ENCODE results near the gene KCNG1. TPM values are rescaled to one million over a fixed set of nuclear protein-coding genes. Genes with fewer than 3 reads are reported as not detected.
A peak's percentile ranks its signal among the peaks of the same experiment; 100 is the strongest.

KCNG1 gene
- total RNA-seq, 3 donors from 2014 or later (not counting 1 experiment from before 2014, with no cell fraction given): not detected

- no peaks in the 10 kb centered on the region for H3K36me3 Mint-ChIP-seq
- intact Hi-C loops (cut with micrococcal nuclease): loop anchor here (2.0 kb wide), 1 partner anchor 165 kb away; the partner anchor contains the start of gene BCAS4
- 72% methylated on average over 25 of the region's 25 CpGs for WGBS (ENCODE audit: insufficient coverage)
- no peak for ATAC-seq
- H3K36me3 ChIP-seq (ENCODE audit: control insufficient read depth, insufficient read depth, low read length): peaks cover 13% of the 10 kb centered on the region
- DNase-seq: peak in 1 of 2 donors; percentile 9
- no peaks in the 10 kb centered on the region for H3K27me3 Mint-ChIP-seq (ENCODE audit: low read depth in 2 of 2)
- no peak for TF ChIP-seq CTCF (IDR thresholded peaks at IDR 0.05)
- H3K4me1 ChIP-seq (ENCODE audit: control insufficient read depth, insufficient read depth, low read length): peaks cover 21% of the 10 kb centered on the region
- peaks cover 38 to 44% of the 10 kb centered on the region in 2 donors for H3K4me1 Mint-ChIP-seq
- H3K9me3 Mint-ChIP-seq: no peaks in the 10 kb centered on the region
- H3K4me3 Mint-ChIP-seq: peak overlapping the region; percentile 96
- peak overlapping the region; percentile 97 for H3K4me3 ChIP-seq (ENCODE audit: low read length)
- peak overlapping the region; percentile 96 to 98 for H3K27ac Mint-ChIP-seq
- no peak overlapping the region for H3K27ac ChIP-seq (ENCODE audit: low read length)
- H3K27me3 ChIP-seq (ENCODE audit: control insufficient read depth, insufficient read depth, low read length): no peaks in the 10 kb centered on the region
- no peaks in the 10 kb centered on the region for H3K9me3 ChIP-seq (ENCODE audit: control insufficient read depth, insufficient read depth, low read length)
Observed at GRCh38 chr20:50959543-50960126, 63.3 kb downstream of the KCNG1 start.

GRCh38 chr20:50958615-50959542 lies 64.0 kb downstream of the KCNG1 start, which contains the start of gene MOCS3:
TSS of gene MOCS3 (plus strand) at chr20:50958818. CDS start at chr20:50958843, 25 bp downstream.
- Histone ChIP-seq H3K4me1 (ENCODE audit: control insufficient read depth, insufficient read depth, low read length) (peaks cover 21% of the 10 kb centered on the region), H3K9me3 (ENCODE audit: control insufficient read depth, insufficient read depth, low read length) (no peaks in the 10 kb centered on the region), H3K36me3 (ENCODE audit: control insufficient read depth, insufficient read depth, low read length) (peaks cover 21% of the 10 kb centered on the region), H3K27me3 (ENCODE audit: control insufficient read depth, insufficient read depth, low read length) (no peaks in the 10 kb centered on the region), H3K27ac (ENCODE audit: low read length) (peak within 1 kb of the TSS; percentile 99), H3K4me3 (ENCODE audit: low read length) (peak within 1 kb of the TSS; percentile 97)
- peak; percentile 76 to 95 for DNase-seq
- intact Hi-C loops (cut with micrococcal nuclease): loop anchor here (1.0 to 2.0 kb wide), 2 partner anchors 28 to 164 kb away; partner anchors contain the start of genes ADNP and BCAS4
- no peaks in the 10 kb centered on the region for H3K9me3 Mint-ChIP-seq
- ATAC-seq: peak; percentile 77 to 86 (median 84)
- H3K4me3 Mint-ChIP-seq: peak within 1 kb of the TSS; percentile 96
- no peaks in the 10 kb centered on the region for H3K27me3 Mint-ChIP-seq (ENCODE audit: low read depth in 2 of 2)
- no peaks in the 10 kb centered on the region for H3K36me3 Mint-ChIP-seq
- H3K4me1 Mint-ChIP-seq: peaks cover 38 to 39% of the 10 kb centered on the region in 2 donors
- TF ChIP-seq CTCF (IDR thresholded peaks at IDR 0.05): no peak
- peak within 1 kb of the TSS; percentile 96 to 98 for H3K27ac Mint-ChIP-seq
- 3% methylated on average over 66 of the region's 67 CpGs for WGBS (ENCODE audit: insufficient coverage)

- Mint-ChIP-seq H3K4me3 (peak within 1 kb of the TSS; percentile 96), H3K9me3 (no peaks in the 10 kb centered on the region), H3K27ac (peak within 1 kb of the TSS; percentile 96 to 98), H3K36me3 (no peaks in the 10 kb centered on the region), H3K27me3 (ENCODE audit: low read depth in 2 of 2) (no peaks in the 10 kb centered on the region), H3K4me1 (peaks cover 38 to 39% of the 10 kb centered on the region in 2 donors)
- H3K9me3 ChIP-seq (ENCODE audit: control insufficient read depth, insufficient read depth, low read length): no peaks in the 10 kb centered on the region
- peaks cover 21% of the 10 kb centered on the region for H3K4me1 ChIP-seq (ENCODE audit: control insufficient read depth, insufficient read depth, low read length)
- peak; percentile 87 to 97 for DNase-seq
- H3K4me3 ChIP-seq (ENCODE audit: low read length): peak within 1 kb of the TSS; percentile 97
- H3K27ac ChIP-seq (ENCODE audit: low read length): peak within 1 kb of the TSS; percentile 99
- no peak for TF ChIP-seq CTCF (IDR thresholded peaks at IDR 0.05)
- under 1% methylated on average over 52 of the region's 52 CpGs for WGBS (ENCODE audit: insufficient coverage)
- peak; percentile 82 to 91 (median 84) for ATAC-seq
- intact Hi-C loops (cut with micrococcal nuclease): loop anchor here (1.0 to 2.0 kb wide), 2 partner anchors 27 to 163 kb away; partner anchors contain the start of genes ADNP and BCAS4
- no peaks in the 10 kb centered on the region for H3K27me3 ChIP-seq (ENCODE audit: control insufficient read depth, insufficient read depth, low read length)
- H3K36me3 ChIP-seq (ENCODE audit: control insufficient read depth, insufficient read depth, low read length): peaks cover 30% of the 10 kb centered on the region
Observed at GRCh38 chr20:50957798-50958614, 64.9 kb downstream of the KCNG1 start, which contains the start of gene DPM1. TSS of gene DPM1 (minus strand) at chr20:50958532. CDS start at chr20:50958523, 9 bp downstream.
